HG03039 (cell line): ENCODE results near the gene ZNF24.

ENCODE experiments used
- ATAC-seq: cut with Tn5 transposase; IDR thresholded peaks from one replicate; pipeline ENCODE4 v1.9.1; 2021; ENCODE audit warnings: mild to moderate bottlenecking, moderate library complexity; ENCODE audit not compliant: unreplicated experiment

The ZNF24 gene

GRCh38 chr18:35343936-35344735 lies at the start of gene ZNF24:
Gene ZNF24, minus strand, starts transcription at chr18:35344420. Its CDS starts 3,770 bp downstream, at chr18:35340650.
- ATAC-seq: peak; percentile 94

GRCh38 chr18:35393716-35394115 lies 49.5 kb upstream of the ZNF24 start:
- no peak for ATAC-seq

DNA sequence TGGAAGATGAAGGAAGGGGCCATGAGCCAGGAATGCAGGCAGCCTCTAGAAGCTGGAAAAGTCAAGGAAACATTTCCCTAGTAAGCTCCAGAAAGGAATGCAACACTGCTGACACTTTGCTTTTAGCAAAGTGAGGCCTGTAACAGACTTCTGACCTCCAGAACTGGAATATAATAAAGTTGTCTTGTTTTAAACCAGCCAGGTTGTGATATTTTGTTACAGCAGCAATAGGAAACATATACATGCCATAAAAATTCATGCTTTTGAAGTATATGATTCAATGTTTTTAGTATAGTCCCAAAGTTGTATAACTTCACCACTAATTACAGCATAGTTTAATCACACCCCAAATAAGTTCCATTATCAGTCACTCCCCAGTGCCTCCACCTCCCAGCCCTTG lies 48.2 kb upstream of the ZNF24 start:
- no peak for ATAC-seq

DNA sequence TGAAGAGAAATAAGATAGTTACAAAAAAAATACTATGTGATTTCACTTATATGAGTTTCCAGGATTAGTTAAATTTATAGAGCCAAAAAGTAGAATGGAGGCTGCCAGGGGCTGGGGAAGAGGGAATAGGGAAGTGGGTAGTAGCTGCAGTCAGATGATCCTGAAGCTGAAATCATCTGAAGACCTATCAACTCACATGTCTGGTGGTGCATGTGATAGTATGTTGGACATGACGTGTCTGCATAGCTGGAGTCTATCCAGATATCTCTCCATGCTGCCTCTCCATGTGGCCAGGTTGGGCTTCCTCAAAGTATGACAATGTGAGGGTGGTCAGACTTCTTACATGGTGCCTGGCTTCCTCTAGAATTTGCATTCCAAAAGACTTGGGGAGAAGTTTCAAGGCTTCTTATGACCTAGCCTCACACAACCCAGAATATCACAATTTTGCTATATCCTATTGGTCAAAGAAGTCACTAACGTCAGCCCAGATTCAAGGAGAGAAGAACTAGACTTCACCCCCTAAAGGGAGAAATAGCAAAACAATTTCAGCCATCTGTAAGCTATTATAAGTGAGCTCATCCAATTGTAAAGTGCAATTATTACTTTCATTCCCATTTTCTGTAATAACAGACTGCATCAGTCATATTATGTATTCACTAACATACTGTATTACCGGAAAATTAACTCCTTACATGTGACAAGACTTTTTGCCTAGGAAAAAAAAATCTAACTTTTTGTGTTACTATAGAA lies 46.9 kb upstream of the ZNF24 start:
- ATAC-seq: no peak

- no peak for ATAC-seq
These were observed 44.9 kb upstream of the ZNF24 start for GRCh38 chr18:35389095-35389618.

- ATAC-seq: no peak
These were observed 42.9 kb upstream of the ZNF24 start for GRCh38 chr18:35387152-35387571.

DNA sequence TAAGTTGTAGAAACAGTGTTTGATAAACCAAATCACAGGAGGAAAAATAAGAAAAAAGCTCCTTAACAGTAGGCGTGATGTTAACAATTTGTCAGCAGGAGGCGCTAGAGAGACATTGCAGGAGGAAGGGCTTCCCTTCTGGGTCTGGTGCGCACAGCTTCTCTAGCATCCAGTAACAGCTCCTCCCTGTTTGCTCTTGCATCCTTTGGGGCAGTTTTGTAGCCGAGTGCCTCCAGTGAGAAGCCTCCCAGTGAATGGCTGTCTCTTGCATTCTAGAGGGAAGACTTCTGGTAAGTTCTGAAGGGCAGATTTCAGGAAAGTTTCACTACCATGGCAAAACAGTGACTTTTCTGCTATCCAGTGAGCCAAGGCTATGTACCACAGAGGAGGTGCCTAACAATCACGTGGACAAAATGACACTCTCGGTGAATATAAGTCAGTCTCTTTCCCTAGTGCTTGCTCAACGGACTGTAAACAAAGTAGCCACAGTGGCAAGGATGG lies 42.4 kb upstream of the ZNF24 start:
- ATAC-seq: no peak

GRCh38 chr18:35383136-35383535 lies 38.9 kb upstream of the ZNF24 start:
- ATAC-seq: no peak

DNA sequence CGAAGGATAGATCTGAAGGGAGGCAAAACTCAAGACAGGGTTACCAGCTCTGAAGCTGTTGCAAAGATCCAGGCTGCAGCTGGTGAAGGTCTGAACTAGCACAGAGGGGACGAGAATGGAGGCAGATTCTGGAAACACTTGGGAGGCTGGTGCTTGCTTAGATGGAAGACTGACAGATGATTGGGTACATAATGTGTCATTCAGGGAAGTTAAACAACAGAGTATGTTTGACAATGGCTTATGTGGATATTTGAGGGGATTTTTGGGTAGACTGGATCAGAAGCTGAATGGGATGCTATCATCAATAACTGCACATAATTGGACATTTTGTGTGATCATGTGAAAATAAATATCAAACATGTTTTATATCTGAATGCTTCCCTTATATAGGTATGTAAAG lies 35.2 kb upstream of the ZNF24 start:
- ATAC-seq: no peak

DNA sequence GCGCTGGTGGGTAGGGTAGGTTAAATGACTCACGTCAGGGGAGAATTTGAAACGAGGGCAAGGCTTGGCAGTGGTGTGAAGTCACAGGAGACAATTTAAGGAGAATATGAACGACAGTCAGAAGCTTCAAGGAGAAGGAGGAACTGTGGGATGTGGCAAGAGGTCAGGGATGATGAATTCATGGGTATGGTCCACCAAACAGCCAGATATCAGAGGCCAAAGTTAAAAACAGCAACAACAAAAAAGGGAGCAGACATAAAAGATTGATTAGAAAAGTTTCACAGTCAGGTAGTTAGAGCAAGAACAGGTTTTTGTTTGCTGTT lies 34.3 kb upstream of the ZNF24 start:
- ATAC-seq: no peak

- ATAC-seq: no peak
These were observed 33.8 kb upstream of the ZNF24 start for GRCh38 chr18:35377875-35378573.

- peak; percentile 84 for ATAC-seq
These were observed 32.8 kb upstream of the ZNF24 start, which contains the start of gene ZNF396 for GRCh38 chr18:35376742-35377695. Gene ZNF396, minus strand, starts transcription at chr18:35377337. Its CDS starts 3,045 bp downstream, at chr18:35374292.

DNA sequence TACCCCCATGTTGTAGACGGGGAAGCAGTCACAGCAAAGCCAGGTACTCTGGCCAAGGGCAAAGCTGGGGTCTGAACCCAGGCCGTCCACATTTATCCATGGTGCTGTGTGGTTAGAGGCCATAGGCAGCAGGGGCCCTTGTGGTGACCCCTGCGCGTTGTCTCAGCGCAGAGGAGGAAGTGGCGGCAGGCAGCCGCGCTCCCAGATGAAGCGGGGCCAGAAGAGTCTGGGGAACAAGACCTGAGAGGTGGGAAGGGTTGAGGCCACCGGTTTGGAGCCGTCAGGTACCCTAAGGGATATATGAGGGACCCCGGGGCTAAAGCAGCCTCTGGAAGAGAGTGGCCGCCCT lies 32.1 kb upstream of the ZNF24 start:
- ATAC-seq: peak; percentile 43

- no peak for ATAC-seq
These were observed 30.5 kb upstream of the ZNF24 start for GRCh38 chr18:35374708-35375107.

- no peak for ATAC-seq
These were observed 27.4 kb upstream of the ZNF24 start for GRCh38 chr18:35371412-35372195.

GRCh38 chr18:35369126-35369525 lies 24.9 kb upstream of the ZNF24 start:
- no peak for ATAC-seq

GRCh38 chr18:35368595-35368994 lies 24.4 kb upstream of the ZNF24 start:
- no peak for ATAC-seq

DNA sequence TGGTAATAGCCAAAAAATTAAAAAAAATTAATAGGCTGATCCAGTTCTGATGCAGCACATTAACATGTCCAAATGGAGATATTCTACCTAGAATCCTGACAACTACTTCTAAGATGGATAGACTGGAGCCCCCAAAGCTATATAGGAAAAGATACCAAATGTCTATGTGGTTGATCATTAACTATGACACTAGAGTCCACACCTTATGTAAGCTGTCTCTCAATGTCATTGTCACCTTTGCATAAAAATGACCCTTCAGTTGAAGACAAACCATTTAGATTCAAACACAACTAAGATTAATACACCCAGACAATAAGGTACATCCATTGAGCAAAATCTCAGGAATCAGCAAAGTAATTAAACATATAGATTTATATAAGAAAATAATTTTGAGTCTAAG lies 18.3 kb upstream of the ZNF24 start:
- ATAC-seq: no peak

GRCh38 chr18:35361570-35362321 lies 17.5 kb upstream of the ZNF24 start:
- ATAC-seq: no peak
